B cell (primary cell): ENCODE measurements around the gene CEP131.

Source experiments
- EZH2 ChIP-seq: IDR thresholded peaks from 2 replicates; pipeline ENCODE4 v1.6.1; 2012; ENCODE audit warnings: borderline replicate concordance, low read depth, mild to moderate bottlenecking, moderate library complexity, low read length; ENCODE audit not compliant: insufficient read depth, poor library complexity, severe bottlenecking
- TF ChIP-seq, protein P1 (sequence below): fragments of 200-600 bp; IDR thresholded peaks from one replicate; pipeline ENCODE4 v1.8.0; 2022; ENCODE audit warnings: antibody characterized with exemption, mild to moderate bottlenecking

DNA sequence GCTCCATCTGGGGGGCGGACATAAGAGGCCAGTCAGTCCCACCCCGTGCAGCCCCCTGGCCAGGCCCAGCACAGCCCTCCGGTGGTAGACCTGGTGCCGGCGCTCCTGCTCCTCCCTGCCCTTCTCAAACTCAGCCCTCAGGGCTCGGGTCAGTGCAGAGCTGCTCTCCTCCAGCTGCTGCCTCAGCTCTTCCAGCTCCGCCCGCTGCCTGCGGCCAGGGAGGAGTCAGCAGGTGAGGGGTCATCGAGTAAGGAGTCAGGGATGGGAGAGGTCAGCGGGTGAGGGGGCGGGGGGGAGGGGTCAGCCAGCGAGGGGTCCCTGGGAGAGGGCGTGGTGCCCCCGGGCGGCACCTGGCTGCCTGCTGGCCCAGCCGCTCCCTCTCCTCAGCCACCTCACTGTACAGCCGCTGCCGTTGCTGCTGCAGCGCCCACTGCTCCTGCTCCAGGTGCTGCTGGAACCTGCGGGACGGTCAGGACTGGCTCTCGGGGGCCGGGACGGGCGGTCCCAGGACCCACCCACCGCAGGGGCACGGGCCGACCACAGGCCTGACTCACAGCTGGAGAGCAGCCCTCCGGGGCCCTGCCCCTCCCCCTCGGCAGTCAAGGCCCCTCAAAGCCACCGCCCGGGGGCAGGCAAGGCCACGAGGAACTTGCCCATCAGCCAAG, 30.2 kb downstream of the CEP131 start:
- TF ChIP-seq, protein P1, sequence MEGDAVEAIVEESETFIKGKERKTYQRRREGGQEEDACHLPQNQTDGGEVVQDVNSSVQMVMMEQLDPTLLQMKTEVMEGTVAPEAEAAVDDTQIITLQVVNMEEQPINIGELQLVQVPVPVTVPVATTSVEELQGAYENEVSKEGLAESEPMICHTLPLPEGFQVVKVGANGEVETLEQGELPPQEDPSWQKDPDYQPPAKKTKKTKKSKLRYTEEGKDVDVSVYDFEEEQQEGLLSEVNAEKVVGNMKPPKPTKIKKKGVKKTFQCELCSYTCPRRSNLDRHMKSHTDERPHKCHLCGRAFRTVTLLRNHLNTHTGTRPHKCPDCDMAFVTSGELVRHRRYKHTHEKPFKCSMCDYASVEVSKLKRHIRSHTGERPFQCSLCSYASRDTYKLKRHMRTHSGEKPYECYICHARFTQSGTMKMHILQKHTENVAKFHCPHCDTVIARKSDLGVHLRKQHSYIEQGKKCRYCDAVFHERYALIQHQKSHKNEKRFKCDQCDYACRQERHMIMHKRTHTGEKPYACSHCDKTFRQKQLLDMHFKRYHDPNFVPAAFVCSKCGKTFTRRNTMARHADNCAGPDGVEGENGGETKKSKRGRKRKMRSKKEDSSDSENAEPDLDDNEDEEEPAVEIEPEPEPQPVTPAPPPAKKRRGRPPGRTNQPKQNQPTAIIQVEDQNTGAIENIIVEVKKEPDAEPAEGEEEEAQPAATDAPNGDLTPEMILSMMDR: no peak
- no peak for TF ChIP-seq EZH2
